ENCODE measurements around the gene ERFL.
"Not testable (repeated sequence)": the region's sequence is repeated elsewhere in the genome, so short reads cannot be mapped to it uniquely, and the experiment has no call there.

Gene ERFL

DNA sequence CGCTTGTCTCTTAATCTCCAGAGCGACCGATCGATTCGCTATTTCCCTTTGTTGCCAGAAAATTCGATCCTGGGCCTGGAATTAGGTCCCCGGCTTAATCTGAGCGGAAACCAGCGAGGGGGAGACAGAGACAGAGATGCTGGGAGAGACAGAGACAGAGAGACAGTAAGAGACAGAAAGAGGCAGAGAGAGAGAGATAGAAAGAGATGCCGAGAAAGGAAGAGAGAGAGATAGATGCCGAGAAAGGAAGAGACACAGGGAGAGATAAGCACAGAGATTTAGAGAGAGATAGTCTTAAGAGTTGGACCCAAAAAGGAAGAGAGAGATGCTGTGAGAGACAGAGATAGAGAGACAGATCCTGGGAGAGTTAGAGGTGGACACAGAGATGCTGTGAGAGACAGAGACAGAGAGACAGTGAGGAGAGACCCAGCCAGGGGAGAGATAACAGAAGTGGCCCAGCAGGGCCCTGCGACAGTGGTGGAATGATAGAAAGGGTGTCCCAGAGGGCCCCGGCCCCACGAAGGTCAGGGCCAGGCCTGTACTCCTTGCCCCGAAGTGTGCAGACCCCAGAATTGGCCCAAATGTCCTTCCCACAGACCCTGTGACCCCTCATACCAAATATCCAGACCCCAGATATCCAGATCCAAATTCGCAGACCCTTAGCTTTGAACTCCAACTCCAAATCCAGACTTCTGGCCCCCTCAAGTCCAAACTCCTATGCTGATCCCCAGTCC lies 1.3 kb downstream of the ERFL start:
- no peak for DNase-seq (ENCODE audit: low spot score)

DNA sequence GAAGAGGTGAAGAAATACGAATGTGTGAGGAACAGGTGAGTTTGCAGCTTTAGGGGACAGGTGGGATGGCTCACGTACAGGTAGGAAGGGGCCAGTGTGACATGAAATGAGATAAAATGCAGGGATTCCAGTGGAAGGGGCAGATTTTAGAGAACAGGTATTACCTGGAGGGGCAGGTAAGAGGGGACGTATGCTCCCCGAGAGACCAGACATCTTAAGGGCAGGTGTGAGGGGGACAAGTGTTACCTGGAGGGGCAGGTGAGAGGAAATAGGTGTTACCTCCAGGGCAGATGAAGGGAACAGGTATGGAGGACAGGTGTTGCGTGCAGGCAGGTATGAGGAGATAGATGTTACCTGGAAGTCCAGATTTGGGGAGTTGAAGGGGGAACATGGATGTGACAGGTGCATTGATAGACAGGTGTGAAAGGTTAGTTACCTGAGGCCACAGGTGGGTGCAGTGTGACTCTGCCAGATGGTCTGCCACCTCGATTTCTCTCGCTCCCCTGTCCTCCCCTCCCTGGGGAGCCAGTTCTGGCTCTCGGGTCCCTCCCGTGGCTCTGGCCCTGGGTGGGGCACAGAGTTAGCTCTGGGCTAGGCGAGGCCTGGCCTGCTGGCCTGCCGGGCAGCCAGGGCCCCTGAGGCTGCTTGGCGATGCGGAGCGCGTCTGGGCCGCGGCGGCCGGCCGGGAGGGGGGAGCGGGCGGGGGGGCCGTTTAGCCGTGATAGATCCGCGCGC lies 2.1 kb downstream of the ERFL start:
- DNase-seq (ENCODE audit: low spot score), result no peak

DNA sequence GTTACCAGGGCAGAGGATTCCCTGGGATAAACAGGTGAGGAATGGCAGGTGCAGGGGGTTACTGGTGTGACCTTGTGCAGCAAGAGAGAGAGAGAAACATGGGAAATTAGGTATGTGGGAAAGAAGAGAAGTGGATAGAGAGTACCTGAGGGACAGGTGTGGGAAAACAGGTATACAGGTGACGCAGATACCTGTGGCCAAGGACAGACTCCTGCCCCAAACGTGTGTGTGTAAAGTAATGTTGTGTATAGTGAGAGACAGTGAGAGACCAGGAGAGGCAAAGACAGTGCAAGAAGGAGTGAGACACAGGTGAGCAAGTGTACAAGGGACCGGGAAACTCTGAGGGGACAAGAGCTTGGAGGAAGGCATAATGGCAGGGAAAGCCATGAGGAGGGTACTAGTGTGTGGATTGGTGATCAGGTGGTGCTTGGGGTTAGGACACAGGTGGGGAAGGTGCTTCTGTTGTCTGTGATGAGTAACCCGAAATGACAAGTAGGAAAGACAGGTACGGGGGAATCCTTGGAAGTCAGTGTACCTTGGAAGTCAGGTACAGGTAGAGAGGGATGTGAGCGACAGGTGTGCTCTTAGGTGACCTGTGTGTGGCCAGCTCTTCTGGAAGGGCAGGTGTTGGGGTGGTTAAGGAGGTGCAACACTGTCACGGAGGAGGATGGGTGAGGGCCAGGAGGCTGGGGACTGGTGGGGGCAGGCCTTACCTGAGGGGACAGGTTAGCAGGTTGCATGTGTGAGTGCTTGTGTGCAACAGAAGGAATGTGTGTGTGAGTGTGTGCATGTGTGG lies 2.8 kb downstream of the ERFL start:
- no peak for DNase-seq (ENCODE audit: low spot score)

- DNase-seq (ENCODE audit: low spot score), result no peak
These were observed 3.8 kb downstream of the ERFL start for GRCh38 chr19:41924151-41925145.

DNA sequence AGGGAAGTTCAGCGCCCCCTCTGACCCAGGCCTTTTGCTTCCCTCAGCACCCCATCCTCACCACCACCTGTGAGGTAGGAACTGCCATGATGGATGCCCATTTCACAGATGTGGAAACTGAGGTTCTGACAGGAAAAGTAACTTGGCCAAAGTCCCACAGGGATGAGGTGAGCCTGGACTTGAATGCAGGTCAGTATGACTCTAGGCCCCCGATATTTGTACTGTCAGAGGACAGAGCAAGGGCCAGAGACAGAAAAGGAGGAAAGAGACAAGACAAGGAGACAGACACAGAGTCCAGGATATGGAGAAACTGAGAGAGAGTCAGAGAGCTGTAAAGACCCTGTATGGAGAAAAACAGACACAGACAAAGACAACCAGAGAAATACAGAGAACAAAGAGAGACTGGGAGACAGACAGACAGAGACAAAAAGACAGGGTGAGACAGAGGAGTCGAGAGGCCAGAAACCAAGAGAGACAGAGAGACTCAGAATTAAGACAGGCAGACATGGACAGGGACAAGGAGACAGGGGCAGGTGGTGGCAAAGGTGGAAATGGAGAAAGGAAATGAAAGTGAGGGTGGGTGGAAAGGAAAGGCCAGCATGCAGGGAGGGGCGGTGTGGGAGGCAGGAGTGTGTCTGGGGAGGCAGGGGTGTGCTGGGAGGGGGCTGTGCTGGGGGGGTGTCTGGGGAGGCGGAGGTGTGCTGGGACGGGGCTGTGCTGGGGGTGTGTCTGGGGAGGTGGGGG lies 5.0 kb downstream of the ERFL start:
- DNase-seq (ENCODE audit: low spot score), result no peak

DNA sequence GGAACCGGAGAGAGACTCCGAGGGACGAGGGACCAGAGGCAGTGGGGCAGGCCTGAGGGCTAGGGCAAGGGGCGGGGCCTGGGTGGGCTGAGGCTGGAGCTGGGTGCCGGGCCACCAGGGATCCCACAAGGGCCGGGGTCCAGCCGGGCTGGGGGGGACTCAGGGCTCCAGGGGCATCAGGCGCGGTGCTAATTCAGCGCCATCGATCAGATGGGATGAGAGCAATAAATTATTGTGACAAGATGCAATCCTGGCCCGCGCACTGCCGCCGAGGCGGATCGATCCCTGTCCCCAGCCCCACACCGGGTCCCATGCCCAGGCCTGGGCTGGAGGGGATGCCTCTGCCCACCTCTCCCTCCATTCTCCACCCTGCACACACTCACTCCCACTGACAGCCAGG lies 5.7 kb downstream of the ERFL start:
- no peak for DNase-seq (ENCODE audit: low spot score)

DNA sequence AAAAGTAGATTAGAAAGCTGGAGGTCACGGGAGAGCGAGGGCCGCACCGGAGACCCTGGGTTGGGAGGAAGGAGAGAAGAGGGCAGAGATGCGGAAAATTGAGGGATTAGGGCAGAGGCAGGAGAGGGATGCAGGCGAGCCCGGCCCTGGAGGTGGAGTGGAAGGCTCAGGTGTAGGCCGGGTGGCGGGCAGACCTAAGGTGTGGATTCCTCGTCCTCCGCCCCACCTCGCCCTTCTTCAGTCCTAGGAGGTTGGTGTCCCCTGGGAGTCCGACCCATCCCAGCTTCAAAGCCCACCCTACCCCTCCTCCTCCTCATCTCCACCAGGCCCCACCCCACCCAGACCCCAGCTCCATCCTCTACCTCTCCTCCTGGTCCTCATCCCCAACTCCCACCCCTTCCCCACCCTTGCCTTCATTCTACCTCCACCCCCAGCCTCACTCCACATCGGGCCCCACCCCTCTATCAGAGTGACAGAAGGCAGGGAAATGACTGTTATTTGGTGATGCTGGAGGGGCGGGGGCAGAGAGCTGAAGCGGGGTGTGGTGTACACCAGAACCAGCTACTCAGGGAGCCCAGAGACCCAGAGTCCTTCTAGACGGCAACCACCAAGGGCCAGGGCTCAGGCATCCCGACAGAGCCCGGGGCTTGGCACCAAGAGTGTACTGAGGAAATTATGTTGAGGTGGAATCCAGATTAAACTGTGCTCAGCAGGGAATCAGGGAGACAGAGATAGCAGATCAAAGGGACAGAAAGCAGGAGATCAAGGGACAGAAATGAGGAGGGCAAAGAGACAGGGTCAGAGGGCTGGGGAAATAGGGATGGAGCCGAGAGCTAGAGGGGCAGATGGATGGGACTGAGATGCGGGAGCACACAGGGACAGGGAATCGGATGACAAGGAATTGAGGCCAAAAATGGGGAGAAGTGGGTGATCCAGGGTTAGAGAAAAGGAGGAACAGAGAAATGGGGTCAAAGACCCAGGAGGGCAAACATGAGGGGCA lies 6.4 kb downstream of the ERFL start:
- DNase-seq (ENCODE audit: low spot score), result no peak

- no peak for DNase-seq (ENCODE audit: low spot score)
These were observed 7.2 kb downstream of the ERFL start for GRCh38 chr19:41920882-41921576.

GRCh38 chr19:41919948-41920712 lies 8.1 kb downstream of the ERFL start:
- DNase-seq (ENCODE audit: low spot score), result no peak

DNA sequence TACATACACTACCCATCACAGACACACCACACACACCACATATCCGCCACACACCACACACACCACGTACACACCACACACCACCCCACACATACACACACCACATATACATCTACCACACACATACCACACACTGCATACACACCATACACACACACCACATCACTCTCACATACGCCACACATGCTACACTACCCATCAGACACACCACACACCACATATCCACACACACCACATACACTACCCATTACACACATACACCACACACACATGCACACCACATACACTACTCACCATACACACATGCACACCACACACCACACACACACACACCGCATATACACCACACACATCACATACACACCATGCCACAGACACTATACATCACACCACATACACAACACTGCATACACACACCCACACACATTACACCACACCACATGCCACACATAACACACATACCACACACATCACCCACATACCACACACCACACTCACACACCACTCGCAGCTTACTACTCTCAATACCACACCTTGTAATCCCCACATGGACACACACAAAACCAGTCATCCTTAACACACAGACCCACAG lies 9.5 kb downstream of the ERFL start:
- DNase-seq (ENCODE audit: low spot score), result no peak

- DNase-seq (ENCODE audit: low spot score), result no peak
These were observed 10.2 kb downstream of the ERFL start for GRCh38 chr19:41918095-41918494.

DNA sequence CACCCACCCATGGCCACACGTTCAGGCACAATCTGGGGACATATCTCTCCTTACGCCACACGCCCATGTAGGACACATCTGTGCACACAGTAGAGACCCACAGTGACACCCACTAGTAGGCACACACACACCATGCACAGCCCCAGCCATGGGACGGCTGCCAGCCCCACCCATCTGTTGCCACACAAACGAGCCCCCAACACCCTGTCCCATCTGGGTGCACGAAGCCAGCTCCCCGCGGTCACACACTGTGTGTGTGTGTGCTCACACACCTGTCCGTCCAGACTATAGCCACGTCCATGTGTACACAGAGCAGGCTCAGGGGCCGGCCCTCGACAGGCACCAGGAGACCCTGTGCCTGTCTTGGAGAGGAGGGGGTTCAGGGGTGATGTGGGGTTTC lies 10.6 kb downstream of the ERFL start:
- DNase-seq (ENCODE audit: low spot score), result no peak

DNA sequence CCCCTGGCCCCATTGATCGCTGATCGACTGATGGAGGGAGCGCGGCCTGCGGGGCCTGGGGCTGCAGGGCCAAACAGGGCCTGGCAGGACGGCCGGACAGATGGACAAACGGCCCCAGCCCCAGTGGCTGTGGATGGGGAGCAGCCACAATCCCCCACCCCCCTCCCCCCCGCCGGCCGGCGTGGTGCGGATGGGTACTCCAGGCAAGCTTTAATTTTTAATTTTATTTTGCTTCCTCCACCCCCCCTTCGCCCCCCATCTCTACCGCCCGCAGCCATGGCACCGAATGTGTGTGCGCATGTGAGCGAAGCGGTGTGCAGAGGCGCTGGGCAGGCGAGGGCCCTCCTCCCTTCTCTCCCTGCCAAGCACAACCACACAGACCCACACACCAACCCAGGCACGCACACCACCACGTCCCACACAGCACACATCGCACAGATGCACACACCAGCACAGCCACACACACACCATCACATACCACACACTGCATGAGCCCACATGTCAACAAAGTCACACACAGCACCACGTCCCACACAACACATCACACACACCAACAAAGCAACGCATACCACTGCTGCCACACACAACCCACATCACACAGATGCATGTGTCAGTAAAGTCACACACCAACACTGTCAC lies 12.4 kb downstream of the ERFL start:
- no peak for DNase-seq (ENCODE audit: low spot score)

GRCh38 chr19:41915021-41915775 lies 13.1 kb downstream of the ERFL start:
- DNase-seq (ENCODE audit: low spot score), result no peak

DNA sequence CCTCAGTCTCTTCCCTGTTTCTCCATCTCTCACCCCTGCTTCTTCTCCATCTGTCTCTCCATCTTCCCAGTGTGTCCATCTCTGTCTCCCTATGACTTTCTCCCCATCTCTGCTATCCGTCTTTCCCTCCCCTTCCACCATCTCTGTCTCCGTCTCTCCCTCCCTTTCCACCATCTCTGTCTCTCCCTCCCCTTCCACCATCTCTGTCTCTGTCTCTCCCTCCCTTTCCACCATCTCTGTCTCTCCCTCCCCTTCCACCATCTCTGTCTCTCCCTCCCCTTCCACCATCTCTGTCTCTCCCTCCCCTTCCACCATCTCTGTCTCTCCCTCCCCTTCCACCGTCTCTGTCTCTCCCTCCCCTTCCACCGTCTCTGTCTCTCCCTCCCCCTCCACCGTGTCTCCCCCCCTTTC lies 13.8 kb downstream of the ERFL start:
- DNase-seq (ENCODE audit: low spot score), result not testable (repeated sequence)

All from CD4-positive, alpha-beta T cell treated with Interleukin-6 at 100 ng/mL for 8 hours (primary cell).